ENCODE data around the gene GPN3. TPM values are rescaled to one million over a fixed set of nuclear protein-coding genes. Genes with fewer than 3 reads are reported as not detected.

GPN3 gene
- total and polyA plus RNA-seq, 10 of the 15 experiments (the other 5 are each of a cell fraction or from before 2014, with no cell fraction given), result 27.1 to 117 (median 53.5) TPM

DNA sequence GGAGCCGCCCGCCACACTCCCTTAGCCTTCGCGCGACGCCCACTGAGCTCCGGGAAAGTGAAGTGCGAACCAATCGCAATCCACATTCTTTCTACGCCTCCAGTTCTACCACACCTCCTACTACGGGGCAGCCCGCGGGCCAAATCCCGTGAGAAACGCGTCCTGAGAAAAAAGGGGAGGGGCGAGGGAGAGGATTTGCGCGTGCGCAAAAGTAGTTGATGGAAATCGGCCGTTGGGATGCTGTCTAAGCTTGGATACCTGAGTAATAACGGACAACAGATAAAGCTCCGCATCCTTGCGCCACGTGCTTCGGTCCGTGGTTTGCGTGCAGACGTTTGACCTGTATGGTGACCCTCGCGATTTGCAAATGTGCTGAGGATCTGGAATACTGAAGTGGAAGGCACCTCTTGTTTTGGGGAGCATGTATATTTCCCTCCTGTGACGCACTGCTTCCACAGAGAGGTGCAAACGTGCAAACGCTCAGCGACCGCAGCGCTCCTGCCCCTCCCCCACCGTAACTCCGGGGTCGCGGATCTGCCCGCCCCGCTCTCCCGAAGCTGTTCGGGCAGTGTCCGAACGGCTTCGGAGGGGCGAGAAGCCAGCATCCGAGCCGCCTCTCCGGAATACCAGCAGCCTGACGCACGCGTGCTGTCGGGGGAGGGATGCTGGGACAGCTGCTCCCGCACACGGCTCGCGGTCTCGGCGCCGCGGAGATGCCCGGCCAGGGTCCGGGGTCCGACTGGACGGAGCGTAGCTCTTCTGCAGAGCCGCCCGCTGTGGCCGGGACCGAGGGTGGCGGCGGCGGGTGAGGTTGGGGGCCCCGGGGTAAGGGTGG, at the start of gene GPN3, which contains the start of gene FAM216A (continued):
- TF ChIP-seq RELA (IDR thresholded peaks at IDR 0.05; ENCODE audit: borderline replicate concordance, partially characterized antibody) (peak; percentile 46), GATAD2B (conservative IDR thresholded peaks at IDR 0.05; ENCODE audit: low read depth) (no peak), RFX5 (IDR thresholded peaks at IDR 0.05; ENCODE audit: low read depth, low read length) (no peak; the same call in 1 of the 2 replicates), RUNX3 (IDR thresholded peaks at IDR 0.05; ENCODE audit: low read length) (peak; percentile 84), ZNF384 (IDR thresholded peaks at IDR 0.05; ENCODE audit: borderline replicate concordance, low read depth, low read length) (no peak), MTA2 (IDR thresholded peaks at IDR 0.05; ENCODE audit: low read depth) (peak; percentile 38; the same call in 1 of the 2 replicates), POLR2AphosphoS5 (IDR thresholded peaks at IDR 0.05; ENCODE audit: low read length) (peak; percentile 71), SMARCA5 (IDR thresholded peaks at IDR 0.05) (peak; percentile 57), BRCA1 (IDR thresholded peaks at IDR 0.05; ENCODE audit: low read depth, low read length) (peak; percentile 46; the same call in 1 of the 2 replicates), POU2F2 (IDR thresholded peaks at IDR 0.05; ENCODE audit: borderline replicate concordance, low read depth, low read length) (peak; percentile 19; the same call in 1 of the 3 replicates), STAT3 (IDR thresholded peaks at IDR 0.05; ENCODE audit: low read depth, low read length) (no peak), MEF2B (IDR thresholded peaks at IDR 0.05; ENCODE audit: partially characterized antibody, poor library complexity, severe bottlenecking) (peak; percentile 43), SREBF2 (IDR thresholded peaks at IDR 0.05; ENCODE audit: low read length) (no peak), RB1 (IDR thresholded peaks at IDR 0.05; ENCODE audit: borderline replicate concordance) (0 out of 2 replicates have a peak, but pooled peaks have one; percentile 10), CBFB (IDR thresholded peaks at IDR 0.05; ENCODE audit: low read depth) (peak; percentile 76)
- TF ChIP-seq, protein P1, sequence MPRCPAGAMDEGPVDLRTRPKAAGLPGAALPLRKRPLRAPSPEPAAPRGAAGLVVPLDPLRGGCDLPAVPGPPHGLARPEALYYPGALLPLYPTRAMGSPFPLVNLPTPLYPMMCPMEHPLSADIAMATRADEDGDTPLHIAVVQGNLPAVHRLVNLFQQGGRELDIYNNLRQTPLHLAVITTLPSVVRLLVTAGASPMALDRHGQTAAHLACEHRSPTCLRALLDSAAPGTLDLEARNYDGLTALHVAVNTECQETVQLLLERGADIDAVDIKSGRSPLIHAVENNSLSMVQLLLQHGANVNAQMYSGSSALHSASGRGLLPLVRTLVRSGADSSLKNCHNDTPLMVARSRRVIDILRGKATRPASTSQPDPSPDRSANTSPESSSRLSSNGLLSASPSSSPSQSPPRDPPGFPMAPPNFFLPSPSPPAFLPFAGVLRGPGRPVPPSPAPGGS (IDR thresholded peaks at IDR 0.05; ENCODE audit: borderline replicate concordance, insufficient read depth, low read depth, low read length, poor library complexity, severe bottlenecking), result peak; percentile 24
- TF ChIP-seq, protein P2, sequence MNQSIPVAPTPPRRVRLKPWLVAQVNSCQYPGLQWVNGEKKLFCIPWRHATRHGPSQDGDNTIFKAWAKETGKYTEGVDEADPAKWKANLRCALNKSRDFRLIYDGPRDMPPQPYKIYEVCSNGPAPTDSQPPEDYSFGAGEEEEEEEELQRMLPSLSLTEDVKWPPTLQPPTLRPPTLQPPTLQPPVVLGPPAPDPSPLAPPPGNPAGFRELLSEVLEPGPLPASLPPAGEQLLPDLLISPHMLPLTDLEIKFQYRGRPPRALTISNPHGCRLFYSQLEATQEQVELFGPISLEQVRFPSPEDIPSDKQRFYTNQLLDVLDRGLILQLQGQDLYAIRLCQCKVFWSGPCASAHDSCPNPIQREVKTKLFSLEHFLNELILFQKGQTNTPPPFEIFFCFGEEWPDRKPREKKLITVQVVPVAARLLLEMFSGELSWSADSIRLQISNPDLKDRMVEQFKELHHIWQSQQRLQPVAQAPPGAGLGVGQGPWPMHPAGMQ (IDR thresholded peaks at IDR 0.05; ENCODE audit: borderline replicate concordance), result no peak
- TF ChIP-seq, protein P3, sequence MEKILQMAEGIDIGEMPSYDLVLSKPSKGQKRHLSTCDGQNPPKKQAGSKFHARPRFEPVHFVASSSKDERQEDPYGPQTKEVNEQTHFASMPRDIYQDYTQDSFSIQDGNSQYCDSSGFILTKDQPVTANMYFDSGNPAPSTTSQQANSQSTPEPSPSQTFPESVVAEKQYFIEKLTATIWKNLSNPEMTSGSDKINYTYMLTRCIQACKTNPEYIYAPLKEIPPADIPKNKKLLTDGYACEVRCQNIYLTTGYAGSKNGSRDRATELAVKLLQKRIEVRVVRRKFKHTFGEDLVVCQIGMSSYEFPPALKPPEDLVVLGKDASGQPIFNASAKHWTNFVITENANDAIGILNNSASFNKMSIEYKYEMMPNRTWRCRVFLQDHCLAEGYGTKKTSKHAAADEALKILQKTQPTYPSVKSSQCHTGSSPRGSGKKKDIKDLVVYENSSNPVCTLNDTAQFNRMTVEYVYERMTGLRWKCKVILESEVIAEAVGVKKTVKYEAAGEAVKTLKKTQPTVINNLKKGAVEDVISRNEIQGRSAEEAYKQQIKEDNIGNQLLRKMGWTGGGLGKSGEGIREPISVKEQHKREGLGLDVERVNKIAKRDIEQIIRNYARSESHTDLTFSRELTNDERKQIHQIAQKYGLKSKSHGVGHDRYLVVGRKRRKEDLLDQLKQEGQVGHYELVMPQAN (conservative IDR thresholded peaks at IDR 0.05), result peak; percentile 38; the same call in 1 of the 2 replicates
- TF ChIP-seq, protein P4, sequence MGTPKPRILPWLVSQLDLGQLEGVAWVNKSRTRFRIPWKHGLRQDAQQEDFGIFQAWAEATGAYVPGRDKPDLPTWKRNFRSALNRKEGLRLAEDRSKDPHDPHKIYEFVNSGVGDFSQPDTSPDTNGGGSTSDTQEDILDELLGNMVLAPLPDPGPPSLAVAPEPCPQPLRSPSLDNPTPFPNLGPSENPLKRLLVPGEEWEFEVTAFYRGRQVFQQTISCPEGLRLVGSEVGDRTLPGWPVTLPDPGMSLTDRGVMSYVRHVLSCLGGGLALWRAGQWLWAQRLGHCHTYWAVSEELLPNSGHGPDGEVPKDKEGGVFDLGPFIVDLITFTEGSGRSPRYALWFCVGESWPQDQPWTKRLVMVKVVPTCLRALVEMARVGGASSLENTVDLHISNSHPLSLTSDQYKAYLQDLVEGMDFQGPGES (IDR thresholded peaks at IDR 0.05), result no peak
- TF ChIP-seq, protein P5, sequence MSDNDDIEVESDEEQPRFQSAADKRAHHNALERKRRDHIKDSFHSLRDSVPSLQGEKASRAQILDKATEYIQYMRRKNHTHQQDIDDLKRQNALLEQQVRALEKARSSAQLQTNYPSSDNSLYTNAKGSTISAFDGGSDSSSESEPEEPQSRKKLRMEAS (IDR thresholded peaks at IDR 0.05; ENCODE audit: low read depth, low read length), result peak; percentile 82
- TF ChIP-seq, protein P6, sequence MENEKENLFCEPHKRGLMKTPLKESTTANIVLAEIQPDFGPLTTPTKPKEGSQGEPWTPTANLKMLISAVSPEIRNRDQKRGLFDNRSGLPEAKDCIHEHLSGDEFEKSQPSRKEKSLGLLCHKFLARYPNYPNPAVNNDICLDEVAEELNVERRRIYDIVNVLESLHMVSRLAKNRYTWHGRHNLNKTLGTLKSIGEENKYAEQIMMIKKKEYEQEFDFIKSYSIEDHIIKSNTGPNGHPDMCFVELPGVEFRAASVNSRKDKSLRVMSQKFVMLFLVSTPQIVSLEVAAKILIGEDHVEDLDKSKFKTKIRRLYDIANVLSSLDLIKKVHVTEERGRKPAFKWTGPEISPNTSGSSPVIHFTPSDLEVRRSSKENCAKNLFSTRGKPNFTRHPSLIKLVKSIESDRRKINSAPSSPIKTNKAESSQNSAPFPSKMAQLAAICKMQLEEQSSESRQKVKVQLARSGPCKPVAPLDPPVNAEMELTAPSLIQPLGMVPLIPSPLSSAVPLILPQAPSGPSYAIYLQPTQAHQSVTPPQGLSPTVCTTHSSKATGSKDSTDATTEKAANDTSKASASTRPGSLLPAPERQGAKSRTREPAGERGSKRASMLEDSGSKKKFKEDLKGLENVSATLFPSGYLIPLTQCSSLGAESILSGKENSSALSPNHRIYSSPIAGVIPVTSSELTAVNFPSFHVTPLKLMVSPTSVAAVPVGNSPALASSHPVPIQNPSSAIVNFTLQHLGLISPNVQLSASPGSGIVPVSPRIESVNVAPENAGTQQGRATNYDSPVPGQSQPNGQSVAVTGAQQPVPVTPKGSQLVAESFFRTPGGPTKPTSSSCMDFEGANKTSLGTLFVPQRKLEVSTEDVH (IDR thresholded peaks at IDR 0.05; ENCODE audit: low read depth, partially characterized antibody), result no peak
